Central memory CD8-positive, alpha-beta T cell (primary cell): ENCODE measurements around the gene GPR162.
A peak's percentile ranks its signal among the peaks of the same experiment; 100 is the strongest.

Experiments
- ATAC-seq: fragments of 150-1000 bp; cut with Tn5 transposase; replicated peaks from 2 replicates; pipeline ENCODE4 v1.10.0; 2022; ENCODE audit warnings: mild to moderate bottlenecking, moderate FRiP score, moderate number of reproducible peaks; ENCODE audit not compliant: poor library complexity, severe bottlenecking; ENCODE audit errors: extremely low read depth
- DNase-seq, 2 donors: peaks; one replicate each; pipeline ENCODE4 v3.0.0; 2021; ENCODE audit warnings: low spot score in 2 of 2
- H3K27ac Mint-ChIP-seq: one replicate; pipeline ENCODE4 v1.8.0; 2022; ENCODE audit warnings: low read depth, mild to moderate bottlenecking, moderate library complexity, mixed read lengths
- H3K27me3 Mint-ChIP-seq: one replicate; pipeline ENCODE4 v1.8.0; 2022; ENCODE audit warnings: mixed read lengths
- H3K36me3 Mint-ChIP-seq: one replicate; pipeline ENCODE4 v1.8.0; 2022; ENCODE audit warnings: mild to moderate bottlenecking, moderate library complexity, mixed read lengths; ENCODE audit not compliant: insufficient read depth
- H3K4me1 Mint-ChIP-seq: one replicate; pipeline ENCODE4 v1.8.0; 2022; ENCODE audit warnings: mixed read lengths
- H3K4me3 Mint-ChIP-seq: one replicate; pipeline ENCODE4 v1.8.0; 2022; ENCODE audit warnings: mild to moderate bottlenecking, moderate library complexity, mixed read lengths
- H3K9me3 Mint-ChIP-seq: one replicate; pipeline ENCODE4 v1.8.0; 2022; ENCODE audit warnings: mixed read lengths

The GPR162 gene

GRCh38 chr12:6780573-6780972 lies 41.0 kb upstream of the GPR162 start:
- ATAC-seq: no peak
- no peak overlapping the region for H3K4me3 Mint-ChIP-seq

GRCh38 chr12:6782119-6782518 lies 39.5 kb upstream of the GPR162 start:
- Mint-ChIP-seq H3K4me3 (no peak overlapping the region), H3K27me3 (peaks cover 6% of the 10 kb centered on the region), H3K27ac (no peak overlapping the region), H3K9me3 (no peaks in the 10 kb centered on the region), H3K4me1 (peaks cover 19% of the 10 kb centered on the region), H3K36me3 (peaks cover 7% of the 10 kb centered on the region)
- ATAC-seq: no peak
- DNase-seq: no peak

More at GRCh38 chr12:6780573-6780972, 41.0 kb upstream of the GPR162 start:
- Mint-ChIP-seq H3K4me1 (peaks cover 25% of the 10 kb centered on the region), H3K27me3 (peaks cover 6% of the 10 kb centered on the region), H3K9me3 (no peaks in the 10 kb centered on the region), H3K36me3 (peaks cover 6% of the 10 kb centered on the region), H3K27ac (no peak overlapping the region)
- DNase-seq: no peak

GRCh38 chr12:6782850-6783566 lies 38.6 kb upstream of the GPR162 start:
- DNase-seq (no peak), ATAC-seq (no peak)
- peaks cover 19% of the 10 kb centered on the region for H3K4me1 Mint-ChIP-seq
- peak overlapping the region; percentile 33 for H3K27ac Mint-ChIP-seq
- no peaks in the 10 kb centered on the region for H3K9me3 Mint-ChIP-seq
- H3K27me3 Mint-ChIP-seq: peaks cover 6% of the 10 kb centered on the region
- H3K4me3 Mint-ChIP-seq: no peak overlapping the region
- peaks cover 7% of the 10 kb centered on the region for H3K36me3 Mint-ChIP-seq

GRCh38 chr12:6783828-6784227 lies 37.8 kb upstream of the GPR162 start:
- Mint-ChIP-seq H3K27me3 (peaks cover 6% of the 10 kb centered on the region), H3K4me1 (peaks cover 11% of the 10 kb centered on the region), H3K27ac (peak overlapping the region; percentile 33), H3K4me3 (no peak overlapping the region), H3K9me3 (no peaks in the 10 kb centered on the region), H3K36me3 (peaks cover 4% of the 10 kb centered on the region)
- DNase-seq: no peak
- ATAC-seq: no peak

- H3K27ac Mint-ChIP-seq: no peak overlapping the region
Observed at GRCh38 chr12:6784296-6784695, 37.3 kb upstream of the GPR162 start.

GRCh38 chr12:6784761-6785160 lies 36.9 kb upstream of the GPR162 start:
- Mint-ChIP-seq H3K4me1 (peaks cover 7% of the 10 kb centered on the region), H3K4me3 (no peak overlapping the region), H3K36me3 (peaks cover 4% of the 10 kb centered on the region), H3K27ac (no peak overlapping the region), H3K27me3 (peaks cover 6% of the 10 kb centered on the region), H3K9me3 (no peaks in the 10 kb centered on the region)
- no peak for DNase-seq
- no peak for ATAC-seq

More at GRCh38 chr12:6784296-6784695, 37.3 kb upstream of the GPR162 start:
- ATAC-seq: no peak
- Mint-ChIP-seq H3K4me1 (peaks cover 7% of the 10 kb centered on the region), H3K9me3 (no peaks in the 10 kb centered on the region), H3K27me3 (peaks cover 6% of the 10 kb centered on the region), H3K36me3 (peaks cover 4% of the 10 kb centered on the region), H3K4me3 (no peak overlapping the region)
- DNase-seq: no peak

- Mint-ChIP-seq H3K36me3 (peaks cover 4% of the 10 kb centered on the region), H3K27ac (no peak overlapping the region), H3K27me3 (peaks cover 6% of the 10 kb centered on the region), H3K9me3 (no peaks in the 10 kb centered on the region), H3K4me1 (peaks cover 7% of the 10 kb centered on the region), H3K4me3 (no peak overlapping the region)
- no peak for DNase-seq
- ATAC-seq: peak; percentile 54
Observed at GRCh38 chr12:6786416-6787094, 35.1 kb upstream of the GPR162 start.

GRCh38 chr12:6787309-6787708 lies 34.3 kb upstream of the GPR162 start:
- DNase-seq (no peak), ATAC-seq (no peak)
- peaks cover 11% of the 10 kb centered on the region for H3K27me3 Mint-ChIP-seq
- peaks cover 4% of the 10 kb centered on the region for H3K36me3 Mint-ChIP-seq
- H3K27ac Mint-ChIP-seq: no peak overlapping the region
- H3K4me3 Mint-ChIP-seq: no peak overlapping the region
- H3K9me3 Mint-ChIP-seq: no peaks in the 10 kb centered on the region
- peaks cover 8% of the 10 kb centered on the region for H3K4me1 Mint-ChIP-seq

- H3K4me1 Mint-ChIP-seq: peaks cover 13% of the 10 kb centered on the region
- DNase-seq (no peak), ATAC-seq (no peak)
- H3K27me3 Mint-ChIP-seq: peaks cover 10% of the 10 kb centered on the region
- peak within 1 kb of the TSS; percentile 8 for H3K4me3 Mint-ChIP-seq
- H3K36me3 Mint-ChIP-seq: peaks cover 4% of the 10 kb centered on the region
- H3K27ac Mint-ChIP-seq: no peak within 1 kb of the TSS
- no peaks in the 10 kb centered on the region for H3K9me3 Mint-ChIP-seq
Observed at GRCh38 chr12:6788972-6789924, 32.4 kb upstream of the GPR162 start, which contains the start of gene CD4. Gene CD4 (plus strand): TSS chr12:6789528. CDS start chr12:6800139, 10,611 bp downstream.

- DNase-seq (no peak), ATAC-seq (no peak)
- H3K4me3 Mint-ChIP-seq: no peak overlapping the region
Observed at GRCh38 chr12:6790496-6791150, 31.0 kb upstream of the GPR162 start.

GRCh38 chr12:6791931-6792520 lies 29.6 kb upstream of the GPR162 start:
- H3K27me3 Mint-ChIP-seq: peaks cover 13% of the 10 kb centered on the region
- peaks cover 7% of the 10 kb centered on the region for H3K4me1 Mint-ChIP-seq
- H3K4me3 Mint-ChIP-seq: peak overlapping the region; percentile 16
- H3K9me3 Mint-ChIP-seq: no peaks in the 10 kb centered on the region
- H3K27ac Mint-ChIP-seq: no peak overlapping the region
- DNase-seq (no peak), ATAC-seq (no peak)
- H3K36me3 Mint-ChIP-seq: peaks cover 3% of the 10 kb centered on the region

More at GRCh38 chr12:6790496-6791150, 31.0 kb upstream of the GPR162 start:
- H3K36me3 Mint-ChIP-seq: peaks cover 7% of the 10 kb centered on the region
- H3K27me3 Mint-ChIP-seq: peaks cover 10% of the 10 kb centered on the region
- peaks cover 13% of the 10 kb centered on the region for H3K4me1 Mint-ChIP-seq
- H3K27ac Mint-ChIP-seq: no peak overlapping the region
- H3K9me3 Mint-ChIP-seq: no peaks in the 10 kb centered on the region
